Heart right ventricle (tissue), 16 donors: ENCODE results near the gene DIAPH3. TPM values are rescaled to one million over a fixed set of nuclear protein-coding genes. Genes with fewer than 3 reads are reported as not detected.

ENCODE experiments used
- ATAC-seq, 8 donors: fragments of 200-7000 bp; cut with Tn5 transposase; one replicate each; pipeline ENCODE4 v1.9.1; 2020; ENCODE audit warnings: mild to moderate bottlenecking in 8 of 8, moderate library complexity in 8 of 8, moderate number of reproducible peaks in 1 of 8
- DNase-seq, 2 donors: peaks; one replicate each; pipeline ENCODE4 v3.0.0-alpha.2; 2020
- H3K27ac ChIP-seq, 10 donors: fragments of 200-600 bp; sonication (generic) in 2 of 10; one replicate each; pipeline versions ENCODE4 v1.5.0 to v1.8.0; 2020 to 2022; ENCODE audit warnings: mild to moderate bottlenecking in 3 of 10
- H3K27me3 ChIP-seq, 7 donors: fragments of 200-600 bp; one replicate each; pipeline ENCODE4 v1.8.0; 2021 to 2022; ENCODE audit warnings: mild to moderate bottlenecking in 2 of 7
- H3K36me3 ChIP-seq, 9 donors: fragments of 200-600 bp; sonication (generic) in 1 of 9; one replicate each; pipeline versions ENCODE4 v1.5.0 to v1.8.0; 2020 to 2022; ENCODE audit warnings: mild to moderate bottlenecking in 2 of 9
- H3K4me1 ChIP-seq, 9 donors: fragments of 200-600 bp; sonication (generic) in 1 of 9; one replicate each; pipeline versions ENCODE4 v1.5.0 to v1.8.0; 2020 to 2022; ENCODE audit warnings: mild to moderate bottlenecking in 4 of 9
- H3K4me3 ChIP-seq, 10 donors: fragments of 200-600 bp; sonication (generic) in 2 of 10; one replicate each; pipeline versions ENCODE4 v1.5.0 to v1.8.0; 2020 to 2022; ENCODE audit warnings: mild to moderate bottlenecking in 7 of 10, moderate library complexity in 2 of 10
- H3K9me3 ChIP-seq, 11 donors: fragments of 200-600 bp in 10 of 11; sonication (generic) in 2 of 11; one replicate each; pipeline versions ENCODE4 v1.5.0 to v1.8.0; 2013 to 2022; ENCODE audit warnings: mild to moderate bottlenecking in 2 of 11, control low read depth in 1 of 11, moderate library complexity in 1 of 11
- CTCF ChIP-seq, 9 donors: fragments of 200-600 bp; sonication (generic) in 2 of 9; IDR thresholded peaks; one replicate each; pipeline versions ENCODE4 v1.5.0 to v1.8.0; 2021 to 2022; ENCODE audit warnings: antibody characterized with exemption in 9 of 9, mild to moderate bottlenecking in 5 of 9, moderate library complexity in 1 of 9
- WGBS, 2 donors: extraction: QIAGEN DNeasy Blood & Tissue Kit; methylation state at CpG; one replicate each; pipeline ENCODE4 v1.1.7; 2013; ENCODE audit warnings: inconsistent platforms in 1 of 2; 5-methylcytosine and 5-hydroxymethylcytosine counted together
- intact Hi-C, 10 donors: fragments of 100-400 bp; cut with DNase I; formaldehyde crosslinking; loops; one replicate each; pipeline versions ENCODE4 v1.11.1 to v1.14.2; 2022
- polyA plus RNA-seq, 2 donors: library from polyadenylated mRNA; stranded (reverse); fragments of 200-250 nt; gene quantifications; one replicate each; pipeline ENCODE4 v1.2.3, GENCODE V29; 2013
- total RNA-seq, 10 donors: library from RNA; stranded (reverse); fragmentation: NEBNext Ultra II Directional in 3 of 10; extraction: Animal tissue kit (Norgen Biotek cat#: 25700) in 3 of 10; gene quantifications; one replicate each; pipeline versions ENCODE4 v1.2.1 to v1.2.4, GENCODE V29; 2021 to 2023
- donor health status: Arrhythmogenic right ventricular cardiomyopathy.
- donor health status: ischemic (EF 13 %, LVEDD 7.1; RV severe dilation, severe dysfunction).
- donor health status: healthy with polysubstance abuse.
- donor health status: DM: no; HTN: yes; CAD: no.
- donor health status: DM: no; HTN: no; CAD: no.
- donor health status: ischemic (EF 25% LVEDD 6.9; RV normal size, moderate dysfunction).
- donor health status: ischemic (EF 25% LVEDD 5.7; RV mildly dilated, moderate dysfunction).
- donor health status: healthy.
- donor health status: DM: yes; HTN: yes; CAD: no.
- donor health status: Ischemic cardiomyopathy.
- donor health status: ischemic (EF 35%, LVEDD 5.7; RV mildly dilated, moderate dysfunction).
- donor health status: nonischemic (EF 11% LVEDD 7.7; RV severe dilation, severe dysfunction).
- donor health status: DM: yes; HTN: yes; CAD: no.
- donor health status: PGD.
- donor health status: ischemic (EF 29% LVEDD 5.4; RV normal size, mild dysfunction).
- donor health status: nonischemic (EF 23%, LVEDD 6.1; RV moderate dilation, normal function).

Gene DIAPH3
- total and polyA plus RNA-seq, 12 donors = 0.04 to 2.2 (median 0.19) TPM

GRCh38 chr13:59701261-59701660 lies 462.5 kb downstream of the DIAPH3 start:
- Histone ChIP-seq H3K27me3 (no peaks in the 10 kb centered on the region), H3K4me1 (no peaks in the 10 kb centered on the region), H3K4me3 (no peak overlapping the region), H3K36me3 (no peaks in the 10 kb centered on the region), H3K27ac (no peak overlapping the region), H3K9me3 (no peaks in the 10 kb centered on the region)
- ATAC-seq (no peak), DNase-seq (no peak)
- TF ChIP-seq CTCF (IDR thresholded peaks at IDR 0.05) = no peak
- WGBS, 2 donors = 66 to 78% methylated on average over 2 of the region's 2 CpGs
- intact Hi-C loops = no loop called here

GRCh38 chr13:59700281-59700680 lies 463.4 kb downstream of the DIAPH3 start:
- no peak for TF ChIP-seq CTCF (IDR thresholded peaks at IDR 0.05)

GRCh38 chr13:59696271-59696670 lies 467.5 kb downstream of the DIAPH3 start:
- WGBS, 2 donors = 95 to 99% methylated on average over 1 of the region's 1 CpG
- H3K36me3 ChIP-seq = no peaks in the 10 kb centered on the region
- no peak for ATAC-seq
- DNase-seq = no peak
- H3K27ac ChIP-seq = no peak overlapping the region
- no peaks in the 10 kb centered on the region for H3K9me3 ChIP-seq
- no peaks in the 10 kb centered on the region for H3K27me3 ChIP-seq
- intact Hi-C loops = no loop called here
- no peaks in the 10 kb centered on the region for H3K4me1 ChIP-seq
- no peak overlapping the region for H3K4me3 ChIP-seq
- no peak for TF ChIP-seq CTCF (IDR thresholded peaks at IDR 0.05)

More at GRCh38 chr13:59700281-59700680, 463.4 kb downstream of the DIAPH3 start:
- Histone ChIP-seq H3K4me1 (no peaks in the 10 kb centered on the region), H3K4me3 (no peak overlapping the region), H3K36me3 (no peaks in the 10 kb centered on the region), H3K9me3 (no peaks in the 10 kb centered on the region), H3K27ac (no peak overlapping the region), H3K27me3 (no peaks in the 10 kb centered on the region)
- ATAC-seq (no peak), DNase-seq (no peak)
- 92 to 96% methylated on average over 2 of the region's 2 CpGs for WGBS, 2 donors
- intact Hi-C loops = no loop called here

- TF ChIP-seq CTCF (IDR thresholded peaks at IDR 0.05) = no peak
- Histone ChIP-seq H3K27me3 (no peaks in the 10 kb centered on the region), H3K4me1 (no peaks in the 10 kb centered on the region), H3K36me3 (no peaks in the 10 kb centered on the region), H3K27ac (no peak overlapping the region), H3K4me3 (no peak overlapping the region), H3K9me3 (no peaks in the 10 kb centered on the region)
- 66 to 72% methylated on average over 1 of the region's 1 CpG for whole genome bisulfite sequencing, 2 donors
- DNase-seq (no peak), ATAC-seq (no peak)
- intact Hi-C loops = no loop called here
Observed at GRCh38 chr13:59691501-59692066, 472.1 kb downstream of the DIAPH3 start.
